PC-3 (cell line): ENCODE results near the gene TRAF1.

ENCODE experiments used
- EZH2phosphoT487 ChIP-seq: fragments of 300-600 bp; sonication (generic); IDR thresholded peaks from 2 replicates; pipeline ENCODE4 v1.6.1; 2018; ENCODE audit warnings: mild to moderate bottlenecking, antibody characterized with exemption, low read length, borderline replicate concordance
- TF ChIP-seq, protein P1 (sequence below): fragments of 300-600 bp; sonication (generic); conservative IDR thresholded peaks from 2 replicates; pipeline ENCODE4 v1.5.1; 2017; ENCODE audit warnings: antibody characterized with exemption, low read depth, mild to moderate bottlenecking, low read length

DNA sequence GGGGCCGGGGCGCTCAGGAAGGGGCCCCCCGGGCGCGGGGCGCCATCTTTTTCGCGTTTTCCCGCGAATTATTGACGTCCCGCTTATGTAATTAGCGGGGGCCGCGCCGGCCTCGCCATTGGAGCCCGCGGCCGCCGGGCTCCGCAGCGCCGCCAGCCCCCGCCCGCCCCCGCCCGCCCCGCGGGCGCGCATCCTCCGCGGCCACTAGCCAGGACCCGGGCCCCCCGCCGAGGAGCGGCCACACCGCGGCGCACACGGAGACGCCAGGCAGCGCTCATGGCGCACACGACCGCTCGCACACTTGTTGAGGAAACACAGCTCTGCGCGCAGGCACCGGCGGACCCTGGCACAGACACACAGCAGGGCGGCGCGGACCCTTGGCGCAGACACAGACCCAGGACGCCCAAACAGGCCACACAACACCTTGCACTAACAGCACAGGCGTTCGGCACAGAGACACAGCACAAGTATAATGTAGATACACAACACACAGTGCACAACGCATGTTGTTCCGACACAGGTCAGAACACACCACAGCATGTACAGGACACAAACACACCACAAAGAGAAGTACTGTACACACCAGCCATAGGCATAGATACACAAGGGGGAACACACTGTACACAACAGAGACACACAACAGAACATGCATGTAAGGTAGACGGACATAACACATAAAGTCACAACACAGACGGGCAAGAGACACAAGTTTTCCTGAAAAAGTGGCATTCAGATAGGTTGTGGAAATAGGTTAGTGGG is 49.1 kb downstream of the TRAF1 start:
- TF ChIP-seq EZH2phosphoT487: no peak
- TF ChIP-seq, protein P1, sequence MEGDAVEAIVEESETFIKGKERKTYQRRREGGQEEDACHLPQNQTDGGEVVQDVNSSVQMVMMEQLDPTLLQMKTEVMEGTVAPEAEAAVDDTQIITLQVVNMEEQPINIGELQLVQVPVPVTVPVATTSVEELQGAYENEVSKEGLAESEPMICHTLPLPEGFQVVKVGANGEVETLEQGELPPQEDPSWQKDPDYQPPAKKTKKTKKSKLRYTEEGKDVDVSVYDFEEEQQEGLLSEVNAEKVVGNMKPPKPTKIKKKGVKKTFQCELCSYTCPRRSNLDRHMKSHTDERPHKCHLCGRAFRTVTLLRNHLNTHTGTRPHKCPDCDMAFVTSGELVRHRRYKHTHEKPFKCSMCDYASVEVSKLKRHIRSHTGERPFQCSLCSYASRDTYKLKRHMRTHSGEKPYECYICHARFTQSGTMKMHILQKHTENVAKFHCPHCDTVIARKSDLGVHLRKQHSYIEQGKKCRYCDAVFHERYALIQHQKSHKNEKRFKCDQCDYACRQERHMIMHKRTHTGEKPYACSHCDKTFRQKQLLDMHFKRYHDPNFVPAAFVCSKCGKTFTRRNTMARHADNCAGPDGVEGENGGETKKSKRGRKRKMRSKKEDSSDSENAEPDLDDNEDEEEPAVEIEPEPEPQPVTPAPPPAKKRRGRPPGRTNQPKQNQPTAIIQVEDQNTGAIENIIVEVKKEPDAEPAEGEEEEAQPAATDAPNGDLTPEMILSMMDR: no peak
